ENCODE measurements around the gene NDUFA13.

NDUFA13 gene

GRCh38 chr19:19540064-19540714 is 24.2 kb downstream of the NDUFA13 start:
- no peaks in the 10 kb centered on the region for H3K36me3 ChIP-seq (ENCODE audit: control insufficient read depth, low read depth, low read length)
- no peak overlapping the region for H3K9ac ChIP-seq (ENCODE audit: low read length)
- H3K4me1 ChIP-seq (ENCODE audit: control insufficient read depth, low read depth, low read length): no peaks in the 10 kb centered on the region
- no peaks in the 10 kb centered on the region for H3K9me3 ChIP-seq (ENCODE audit: control insufficient read depth, low read depth, low read length)
- H3K27me3 ChIP-seq (ENCODE audit: control insufficient read depth, insufficient read depth, low read length): peaks cover 19% of the 10 kb centered on the region
- H3K27ac ChIP-seq (ENCODE audit: low read length): no peak overlapping the region
- no peak overlapping the region for H3K4me3 ChIP-seq (ENCODE audit: low read length)

- Histone ChIP-seq H3K27ac (ENCODE audit: low read length) (no peak overlapping the region), H3K27me3 (ENCODE audit: control insufficient read depth, insufficient read depth, low read length) (peaks cover 19% of the 10 kb centered on the region), H3K4me3 (ENCODE audit: low read length) (no peak overlapping the region), H3K36me3 (ENCODE audit: control insufficient read depth, low read depth, low read length) (no peaks in the 10 kb centered on the region), H3K4me1 (ENCODE audit: control insufficient read depth, low read depth, low read length) (no peaks in the 10 kb centered on the region), H3K9me3 (ENCODE audit: control insufficient read depth, low read depth, low read length) (no peaks in the 10 kb centered on the region), H3K9ac (ENCODE audit: low read length) (no peak overlapping the region)
These were observed 24.9 kb downstream of the NDUFA13 start for GRCh38 chr19:19540715-19541515.

GRCh38 chr19:19541616-19542015 is 25.6 kb downstream of the NDUFA13 start:
- no peaks in the 10 kb centered on the region for H3K9me3 ChIP-seq (ENCODE audit: control insufficient read depth, low read depth, low read length)
- no peaks in the 10 kb centered on the region for H3K4me1 ChIP-seq (ENCODE audit: control insufficient read depth, low read depth, low read length)
- H3K9ac ChIP-seq (ENCODE audit: low read length): no peak overlapping the region
- H3K36me3 ChIP-seq (ENCODE audit: control insufficient read depth, low read depth, low read length): no peaks in the 10 kb centered on the region
- H3K4me3 ChIP-seq (ENCODE audit: low read length): no peak overlapping the region
- peaks cover 19% of the 10 kb centered on the region for H3K27me3 ChIP-seq (ENCODE audit: control insufficient read depth, insufficient read depth, low read length)
- H3K27ac ChIP-seq (ENCODE audit: low read length): no peak overlapping the region

- H3K9ac ChIP-seq (ENCODE audit: low read length): no peak overlapping the region
- no peaks in the 10 kb centered on the region for H3K4me1 ChIP-seq (ENCODE audit: control insufficient read depth, low read depth, low read length)
- peaks cover 19% of the 10 kb centered on the region for H3K27me3 ChIP-seq (ENCODE audit: control insufficient read depth, insufficient read depth, low read length)
- H3K27ac ChIP-seq (ENCODE audit: low read length): no peak overlapping the region
- H3K4me3 ChIP-seq (ENCODE audit: low read length): no peak overlapping the region
- H3K9me3 ChIP-seq (ENCODE audit: control insufficient read depth, low read depth, low read length): no peaks in the 10 kb centered on the region
- no peaks in the 10 kb centered on the region for H3K36me3 ChIP-seq (ENCODE audit: control insufficient read depth, low read depth, low read length)
These were observed 26.5 kb downstream of the NDUFA13 start for GRCh38 chr19:19542507-19542906.

GRCh38 chr19:19543101-19543500 is 27.1 kb downstream of the NDUFA13 start:
- H3K36me3 ChIP-seq (ENCODE audit: control insufficient read depth, low read depth, low read length): no peaks in the 10 kb centered on the region
- H3K4me1 ChIP-seq (ENCODE audit: control insufficient read depth, low read depth, low read length): no peaks in the 10 kb centered on the region
- no peak overlapping the region for H3K27ac ChIP-seq (ENCODE audit: low read length)
- H3K9ac ChIP-seq (ENCODE audit: low read length): no peak overlapping the region
- peaks cover 19% of the 10 kb centered on the region for H3K27me3 ChIP-seq (ENCODE audit: control insufficient read depth, insufficient read depth, low read length)
- H3K4me3 ChIP-seq (ENCODE audit: low read length): no peak overlapping the region
- H3K9me3 ChIP-seq (ENCODE audit: control insufficient read depth, low read depth, low read length): no peaks in the 10 kb centered on the region

- H3K27me3 ChIP-seq (ENCODE audit: control insufficient read depth, insufficient read depth, low read length): peaks cover 15% of the 10 kb centered on the region
- H3K27ac ChIP-seq (ENCODE audit: low read length): no peak overlapping the region
- H3K36me3 ChIP-seq (ENCODE audit: control insufficient read depth, low read depth, low read length): no peaks in the 10 kb centered on the region
- no peaks in the 10 kb centered on the region for H3K4me1 ChIP-seq (ENCODE audit: control insufficient read depth, low read depth, low read length)
- H3K4me3 ChIP-seq (ENCODE audit: low read length): no peak overlapping the region
- no peaks in the 10 kb centered on the region for H3K9me3 ChIP-seq (ENCODE audit: control insufficient read depth, low read depth, low read length)
- H3K9ac ChIP-seq (ENCODE audit: low read length): no peak overlapping the region
These were observed 27.6 kb downstream of the NDUFA13 start for GRCh38 chr19:19543640-19544039.

GRCh38 chr19:19544257-19544953 is 28.4 kb downstream of the NDUFA13 start:
- no peaks in the 10 kb centered on the region for H3K36me3 ChIP-seq (ENCODE audit: control insufficient read depth, low read depth, low read length)
- peaks cover 7% of the 10 kb centered on the region for H3K27me3 ChIP-seq (ENCODE audit: control insufficient read depth, insufficient read depth, low read length)
- no peaks in the 10 kb centered on the region for H3K4me1 ChIP-seq (ENCODE audit: control insufficient read depth, low read depth, low read length)
- no peak overlapping the region for H3K4me3 ChIP-seq (ENCODE audit: low read length)
- no peak overlapping the region for H3K27ac ChIP-seq (ENCODE audit: low read length)
- no peaks in the 10 kb centered on the region for H3K9me3 ChIP-seq (ENCODE audit: control insufficient read depth, low read depth, low read length)
- H3K9ac ChIP-seq (ENCODE audit: low read length): no peak overlapping the region

- Histone ChIP-seq H3K9ac (ENCODE audit: low read length) (no peak overlapping the region), H3K4me1 (ENCODE audit: control insufficient read depth, low read depth, low read length) (no peaks in the 10 kb centered on the region), H3K27me3 (ENCODE audit: control insufficient read depth, insufficient read depth, low read length) (peaks cover under 1% of the 10 kb centered on the region), H3K4me3 (ENCODE audit: low read length) (no peak overlapping the region), H3K9me3 (ENCODE audit: control insufficient read depth, low read depth, low read length) (no peaks in the 10 kb centered on the region), H3K27ac (ENCODE audit: low read length) (no peak overlapping the region), H3K36me3 (ENCODE audit: control insufficient read depth, low read depth, low read length) (no peaks in the 10 kb centered on the region)
These were observed 29.0 kb downstream of the NDUFA13 start for GRCh38 chr19:19544954-19545591.

GRCh38 chr19:19545707-19546106 is 29.7 kb downstream of the NDUFA13 start:
- Histone ChIP-seq H3K9me3 (ENCODE audit: control insufficient read depth, low read depth, low read length) (no peaks in the 10 kb centered on the region), H3K9ac (ENCODE audit: low read length) (no peak overlapping the region), H3K4me3 (ENCODE audit: low read length) (no peak overlapping the region), H3K27ac (ENCODE audit: low read length) (no peak overlapping the region), H3K36me3 (ENCODE audit: control insufficient read depth, low read depth, low read length) (no peaks in the 10 kb centered on the region), H3K27me3 (ENCODE audit: control insufficient read depth, insufficient read depth, low read length) (no peaks in the 10 kb centered on the region), H3K4me1 (ENCODE audit: control insufficient read depth, low read depth, low read length) (no peaks in the 10 kb centered on the region)

- no peaks in the 10 kb centered on the region for H3K4me1 ChIP-seq (ENCODE audit: control insufficient read depth, low read depth, low read length)
- no peaks in the 10 kb centered on the region for H3K36me3 ChIP-seq (ENCODE audit: control insufficient read depth, low read depth, low read length)
- H3K9me3 ChIP-seq (ENCODE audit: control insufficient read depth, low read depth, low read length): no peaks in the 10 kb centered on the region
- H3K4me3 ChIP-seq (ENCODE audit: low read length): no peak overlapping the region
- no peak overlapping the region for H3K27ac ChIP-seq (ENCODE audit: low read length)
- H3K9ac ChIP-seq (ENCODE audit: low read length): no peak overlapping the region
- H3K27me3 ChIP-seq (ENCODE audit: control insufficient read depth, insufficient read depth, low read length): no peaks in the 10 kb centered on the region
These were observed 30.7 kb downstream of the NDUFA13 start for GRCh38 chr19:19546751-19547162.

GRCh38 chr19:19547674-19548336 is 31.8 kb downstream of the NDUFA13 start:
- Histone ChIP-seq H3K27me3 (ENCODE audit: control insufficient read depth, insufficient read depth, low read length) (no peaks in the 10 kb centered on the region), H3K9ac (ENCODE audit: low read length) (no peak overlapping the region), H3K4me1 (ENCODE audit: control insufficient read depth, low read depth, low read length) (no peaks in the 10 kb centered on the region), H3K27ac (ENCODE audit: low read length) (no peak overlapping the region), H3K36me3 (ENCODE audit: control insufficient read depth, low read depth, low read length) (no peaks in the 10 kb centered on the region), H3K4me3 (ENCODE audit: low read length) (no peak overlapping the region), H3K9me3 (ENCODE audit: control insufficient read depth, low read depth, low read length) (no peaks in the 10 kb centered on the region)

Data from iPS-18a (cell line).